ENCODE data around the gene MRC2.

DNA sequence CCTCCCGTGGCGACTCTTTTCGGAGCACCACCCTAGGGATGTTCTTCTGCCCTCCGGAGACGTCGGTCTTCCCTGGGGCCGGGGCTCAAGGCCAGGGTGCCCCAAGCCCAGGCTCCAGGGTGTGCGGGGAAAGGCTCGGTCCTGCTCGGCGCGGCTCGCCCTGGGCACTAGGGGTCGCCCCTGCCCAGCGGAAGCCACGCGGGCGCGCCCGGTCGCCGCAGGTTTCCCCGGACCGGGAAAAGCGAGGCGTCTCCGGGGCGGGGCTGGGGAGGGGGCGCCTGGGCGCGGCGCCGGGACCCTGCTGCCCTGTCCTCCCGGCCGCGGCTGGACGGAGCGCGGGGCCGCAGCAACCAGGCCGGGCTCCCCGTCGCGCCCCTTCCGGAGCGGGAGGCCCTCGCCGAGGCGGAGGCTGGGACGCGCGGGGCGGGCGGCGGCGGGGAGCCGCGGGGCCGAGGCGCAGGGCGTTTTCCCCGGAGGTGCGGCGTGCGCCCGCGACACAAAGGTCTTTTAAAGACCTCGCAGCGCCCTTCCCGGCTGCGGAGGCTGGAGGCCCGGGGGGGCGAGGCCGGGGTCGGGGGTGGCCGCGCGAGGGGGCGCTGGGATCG, 76.4 kb downstream of the MRC2 start:
- TF ChIP-seq SUZ12 (IDR thresholded peaks at IDR 0.05) (no peak), FOXK2 (IDR thresholded peaks at IDR 0.05) (no peak), SP1 (IDR thresholded peaks at IDR 0.05) (no peak)

Data from HEK293T (cell line).